IMR-90 (cell line): ENCODE data around the gene OR51B2.

ENCODE experiments used
- BHLHE40 ChIP-seq: fragments of 150-350 bp; IDR thresholded peaks from 2 replicates; pipeline ENCODE4 v1.6.1; 2016; ENCODE audit warnings: mild to moderate bottlenecking, low read depth, low read length
- CEBPB ChIP-seq: IDR thresholded peaks from 2 replicates; pipeline ENCODE4 v1.6.1; 2012; ENCODE audit warnings: low read depth, low read length, improper control_type of control experiment
- CTCF ChIP-seq: conservative IDR thresholded peaks from 2 replicates; pipeline ENCODE4 v1.5.1; 2012; ENCODE audit warnings: mild to moderate bottlenecking, low read depth, low read length, improper control_type of control experiment
- ELK1 ChIP-seq: fragments of 150-350 bp; IDR thresholded peaks from 2 replicates; pipeline ENCODE4 v1.6.1; 2016; ENCODE audit warnings: low read depth, mild to moderate bottlenecking, low read length, moderate library complexity, borderline replicate concordance
- FOS ChIP-seq: fragments of 150-350 bp; IDR thresholded peaks from 2 replicates; pipeline ENCODE4 v1.6.1; 2016; ENCODE audit warnings: low read depth, low read length
- MAFK ChIP-seq: IDR thresholded peaks from 2 replicates; pipeline ENCODE4 v1.6.1; 2012; ENCODE audit warnings: low read depth, low read length, improper control_type of control experiment
- MXI1 ChIP-seq: IDR thresholded peaks from 2 replicates; pipeline ENCODE4 v1.6.1; 2012; ENCODE audit warnings: low read depth, mild to moderate bottlenecking, low read length, moderate library complexity, borderline replicate concordance
- NFE2L2 ChIP-seq: fragments of 150-350 bp; IDR thresholded peaks from 2 replicates; pipeline ENCODE4 v1.6.1; 2016; ENCODE audit warnings: low read depth, mild to moderate bottlenecking, low read length
- POLR2A ChIP-seq: IDR thresholded peaks from 2 replicates; pipeline ENCODE4 v1.6.1; 2012; ENCODE audit warnings: mild to moderate bottlenecking, low read depth, low read length
- RAD21 ChIP-seq: IDR thresholded peaks from 2 replicates; pipeline ENCODE4 v1.6.1; 2012; ENCODE audit warnings: low read length, improper control_type of control experiment
- RCOR1 ChIP-seq: IDR thresholded peaks from 2 replicates; pipeline ENCODE4 v1.6.1; 2012; ENCODE audit warnings: mild to moderate bottlenecking, low read length, improper control_type of control experiment; ENCODE audit not compliant: insufficient replicate concordance
- RFX5 ChIP-seq: IDR thresholded peaks from 2 replicates; pipeline ENCODE4 v1.8.0; 2012; ENCODE audit warnings: low read depth, mild to moderate bottlenecking, low read length, moderate library complexity
- SMC3 ChIP-seq: fragments of 150-350 bp; IDR thresholded peaks from 2 replicates; pipeline ENCODE4 v1.6.1; 2016; ENCODE audit warnings: low read depth, mild to moderate bottlenecking, antibody characterized with exemption, low read length, moderate library complexity
- USF2 ChIP-seq: fragments of 150-350 bp; IDR thresholded peaks from 2 replicates; pipeline ENCODE4 v1.6.1; 2017; ENCODE audit warnings: mild to moderate bottlenecking, antibody characterized with exemption, low read length, low read depth

- TF ChIP-seq CTCF: no peak
- TF ChIP-seq MXI1: no peak
- no peak for TF ChIP-seq POLR2A
- TF ChIP-seq RFX5: no peak
- no peak for TF ChIP-seq MAFK
- no peak for TF ChIP-seq RAD21
- no peak for TF ChIP-seq FOS
- TF ChIP-seq RCOR1: no peak
- no peak for TF ChIP-seq USF2
- TF ChIP-seq SMC3: no peak
- TF ChIP-seq NFE2L2: no peak
- TF ChIP-seq BHLHE40: no peak
- no peak for TF ChIP-seq CEBPB
- TF ChIP-seq ELK1: no peak
Measured at GRCh38 chr11:5279471-5280090, 44.5 kb downstream of the OR51B2 start.
